ENCODE measurements around the gene EMX1. TPM values are rescaled to one million over a fixed set of nuclear protein-coding genes. Genes with fewer than 3 reads are reported as not detected.
A peak's percentile ranks its signal among the peaks of the same experiment; 100 is the strongest.

Gene EMX1
- total RNA-seq, 1 experiment from 2014 or later = 0.72 TPM

DNA sequence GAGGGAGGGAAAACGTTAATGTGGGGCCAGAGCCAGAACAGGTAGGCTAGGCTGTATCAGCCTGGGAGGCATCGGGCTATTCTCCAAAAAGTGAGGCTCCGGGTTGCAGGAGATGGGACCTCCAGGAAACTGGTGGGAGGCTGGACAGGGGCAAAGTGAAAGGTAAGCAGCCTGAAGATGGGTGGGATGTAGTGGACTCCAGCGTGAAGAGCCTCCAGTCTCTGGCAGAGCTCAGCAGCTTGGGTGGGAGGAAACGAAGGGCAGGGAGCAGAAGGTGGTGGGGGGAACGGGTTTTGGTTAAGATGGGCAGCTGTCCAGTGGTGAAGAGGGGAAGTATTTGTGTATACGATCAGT is 3.1 kb upstream of the EMX1 start:
- Mint-ChIP-seq H3K27ac (no peak overlapping the region), H3K27me3 (ENCODE audit: low read depth) (peaks cover 80% of the 10 kb centered on the region), H3K4me1 (peaks cover 21 to 36% of the 10 kb centered on the region in 2 experiments), H3K4me3 (peak overlapping the region in 1 of 2 experiments; percentile 90; a peak in 3 of 5 replicates), H3K9me3 (peaks cover 0 to 4% of the 10 kb centered on the region in 2 experiments; a peak in 2 of 5 replicates), H3K36me3 (ENCODE audit: insufficient read depth in 1 of 3, low read depth in 3 of 3) (no peaks in the 10 kb centered on the region)
- H4K91ac ChIP-seq (ENCODE audit: insufficient read length, low read depth, low read length) = no peak overlapping the region
- H3T11ph ChIP-seq (ENCODE audit: low read length) = no peak overlapping the region
- no peak overlapping the region for H2BK5ac ChIP-seq (ENCODE audit: insufficient read length, low read length)
- no peak overlapping the region for H4K5ac ChIP-seq (ENCODE audit: insufficient read length, low read depth, low read length)
- no peak overlapping the region for H4K8ac ChIP-seq (replicated peaks; ENCODE audit: insufficient read length, low read depth, low read length)
- H3K4me1 ChIP-seq (ENCODE audit: insufficient read depth, low read length) = peaks cover 6% of the 10 kb centered on the region; the same call in 1 of the 2 replicates
- H3K9ac ChIP-seq (ENCODE audit: extremely low read depth, insufficient read length, low read length) = no peak overlapping the region
- no peaks in the 10 kb centered on the region for H4K20me1 ChIP-seq (ENCODE audit: control insufficient read depth, insufficient read depth, insufficient read length)
- no CpG with 5 or more reads among the region's 7 CpGs for WGBS (ENCODE audit: extremely low coverage, insufficient read length, low lambda C conversion rate)
- H3K9me3 ChIP-seq (ENCODE audit: control insufficient read depth, low read depth, low read length) = no peaks in the 10 kb centered on the region
- H3K4ac ChIP-seq (ENCODE audit: low read depth, low read length) = no peak overlapping the region
- H3K79me1 ChIP-seq (ENCODE audit: insufficient read depth, low read depth, low read length, poor library complexity, severe bottlenecking) = no peaks in the 10 kb centered on the region
- H3K27me3 ChIP-seq (ENCODE audit: insufficient read depth, low read length) = peaks cover 52% of the 10 kb centered on the region
- H3K14ac ChIP-seq (ENCODE audit: insufficient read depth, low read length) = no peak overlapping the region
- no peak overlapping the region for H2AK5ac ChIP-seq (ENCODE audit: insufficient read length, low read length)
- DNase-seq = peak; percentile 18
- H2BK20ac ChIP-seq (ENCODE audit: low read depth, low read length, poor library complexity, severe bottlenecking) = no peak overlapping the region
- H2AFZ ChIP-seq (ENCODE audit: low read length) = no peak overlapping the region
- H3K56ac ChIP-seq (ENCODE audit: insufficient read length, low read depth, low read length) = no peak overlapping the region
- H3K18ac ChIP-seq (ENCODE audit: insufficient read length, low read depth, low read length) = no peak overlapping the region
- TF ChIP-seq, protein P1, sequence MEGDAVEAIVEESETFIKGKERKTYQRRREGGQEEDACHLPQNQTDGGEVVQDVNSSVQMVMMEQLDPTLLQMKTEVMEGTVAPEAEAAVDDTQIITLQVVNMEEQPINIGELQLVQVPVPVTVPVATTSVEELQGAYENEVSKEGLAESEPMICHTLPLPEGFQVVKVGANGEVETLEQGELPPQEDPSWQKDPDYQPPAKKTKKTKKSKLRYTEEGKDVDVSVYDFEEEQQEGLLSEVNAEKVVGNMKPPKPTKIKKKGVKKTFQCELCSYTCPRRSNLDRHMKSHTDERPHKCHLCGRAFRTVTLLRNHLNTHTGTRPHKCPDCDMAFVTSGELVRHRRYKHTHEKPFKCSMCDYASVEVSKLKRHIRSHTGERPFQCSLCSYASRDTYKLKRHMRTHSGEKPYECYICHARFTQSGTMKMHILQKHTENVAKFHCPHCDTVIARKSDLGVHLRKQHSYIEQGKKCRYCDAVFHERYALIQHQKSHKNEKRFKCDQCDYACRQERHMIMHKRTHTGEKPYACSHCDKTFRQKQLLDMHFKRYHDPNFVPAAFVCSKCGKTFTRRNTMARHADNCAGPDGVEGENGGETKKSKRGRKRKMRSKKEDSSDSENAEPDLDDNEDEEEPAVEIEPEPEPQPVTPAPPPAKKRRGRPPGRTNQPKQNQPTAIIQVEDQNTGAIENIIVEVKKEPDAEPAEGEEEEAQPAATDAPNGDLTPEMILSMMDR (conservative IDR thresholded peaks at IDR 0.05) = no peak
- no peak overlapping the region for H2BK12ac ChIP-seq (ENCODE audit: insufficient read length, low read depth, low read length)
- no peak overlapping the region for H2BK15ac ChIP-seq (ENCODE audit: low read depth, low read length)
- H2BK120ac ChIP-seq (ENCODE audit: low read depth, low read length, poor library complexity, severe bottlenecking) = no peak overlapping the region
- H3K23ac ChIP-seq (ENCODE audit: insufficient read length, low read depth, low read length) = no peak overlapping the region
- H3K23me2 ChIP-seq (ENCODE audit: insufficient read length, low read depth, low read length, poor library complexity, severe bottlenecking) = peaks cover 28% of the 10 kb centered on the region
- H3K27ac ChIP-seq (ENCODE audit: insufficient read length, low read depth, low read length) = no peak overlapping the region
- H3K79me2 ChIP-seq (ENCODE audit: insufficient read depth, low read length) = no peaks in the 10 kb centered on the region
- H3K4me2 ChIP-seq (ENCODE audit: insufficient read depth, insufficient read length, low read length) = peak overlapping the region; percentile 76
